ENCODE results near the gene FCN1.

FCN1 gene

DNA sequence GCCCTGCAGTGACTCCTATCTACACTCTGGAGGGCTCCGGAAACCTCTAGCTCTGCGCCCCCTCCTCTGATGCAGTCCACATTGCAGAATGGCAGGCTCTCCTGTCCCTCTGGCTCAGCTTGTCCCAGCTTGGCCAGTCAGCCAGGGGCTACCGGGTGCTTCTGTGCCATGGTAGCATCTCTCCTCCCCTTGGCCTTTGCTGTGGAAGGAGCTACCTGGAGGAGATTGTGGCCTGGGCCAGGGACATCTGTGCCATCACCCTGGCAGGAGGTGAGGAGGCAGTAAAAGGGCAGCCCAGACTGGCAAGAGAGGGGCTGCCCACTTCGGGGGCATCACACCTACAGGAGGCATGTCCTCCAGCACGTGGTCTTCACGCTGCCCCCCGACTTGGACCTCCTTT, 38.1 kb upstream of the FCN1 start:
- Histone ChIP-seq H3K27me3 (peaks cover 0 to 34% of the 10 kb centered on the region in 2 donors), H3K4me3 (no peak overlapping the region), H3K9me3 (no peaks in the 10 kb centered on the region), H3K36me3 (no peaks in the 10 kb centered on the region), H3K27ac (no peak overlapping the region), H3K4me1 (no peaks in the 10 kb centered on the region)
- intact Hi-C loops (cut with DNase I; ENCODE audit: low total_unique reads) = no loop called here
- TF ChIP-seq, protein P1, sequence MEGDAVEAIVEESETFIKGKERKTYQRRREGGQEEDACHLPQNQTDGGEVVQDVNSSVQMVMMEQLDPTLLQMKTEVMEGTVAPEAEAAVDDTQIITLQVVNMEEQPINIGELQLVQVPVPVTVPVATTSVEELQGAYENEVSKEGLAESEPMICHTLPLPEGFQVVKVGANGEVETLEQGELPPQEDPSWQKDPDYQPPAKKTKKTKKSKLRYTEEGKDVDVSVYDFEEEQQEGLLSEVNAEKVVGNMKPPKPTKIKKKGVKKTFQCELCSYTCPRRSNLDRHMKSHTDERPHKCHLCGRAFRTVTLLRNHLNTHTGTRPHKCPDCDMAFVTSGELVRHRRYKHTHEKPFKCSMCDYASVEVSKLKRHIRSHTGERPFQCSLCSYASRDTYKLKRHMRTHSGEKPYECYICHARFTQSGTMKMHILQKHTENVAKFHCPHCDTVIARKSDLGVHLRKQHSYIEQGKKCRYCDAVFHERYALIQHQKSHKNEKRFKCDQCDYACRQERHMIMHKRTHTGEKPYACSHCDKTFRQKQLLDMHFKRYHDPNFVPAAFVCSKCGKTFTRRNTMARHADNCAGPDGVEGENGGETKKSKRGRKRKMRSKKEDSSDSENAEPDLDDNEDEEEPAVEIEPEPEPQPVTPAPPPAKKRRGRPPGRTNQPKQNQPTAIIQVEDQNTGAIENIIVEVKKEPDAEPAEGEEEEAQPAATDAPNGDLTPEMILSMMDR (IDR thresholded peaks at IDR 0.05) = no peak
- peak; percentile 10 to 51 for DNase-seq

GRCh38 chr9:134955156-134955555, 37.4 kb upstream of the FCN1 start:
- Histone ChIP-seq H3K4me1 (no peaks in the 10 kb centered on the region), H3K27ac (no peak overlapping the region), H3K4me3 (no peak overlapping the region), H3K36me3 (no peaks in the 10 kb centered on the region), H3K27me3 (peaks cover 0 to 29% of the 10 kb centered on the region in 2 donors), H3K9me3 (no peaks in the 10 kb centered on the region)
- peak; percentile 18 to 21 for DNase-seq
- TF ChIP-seq, protein P1 (IDR thresholded peaks at IDR 0.05) = no peak
- intact Hi-C loops (cut with DNase I; ENCODE audit: low total_unique reads) = no loop called here

DNA sequence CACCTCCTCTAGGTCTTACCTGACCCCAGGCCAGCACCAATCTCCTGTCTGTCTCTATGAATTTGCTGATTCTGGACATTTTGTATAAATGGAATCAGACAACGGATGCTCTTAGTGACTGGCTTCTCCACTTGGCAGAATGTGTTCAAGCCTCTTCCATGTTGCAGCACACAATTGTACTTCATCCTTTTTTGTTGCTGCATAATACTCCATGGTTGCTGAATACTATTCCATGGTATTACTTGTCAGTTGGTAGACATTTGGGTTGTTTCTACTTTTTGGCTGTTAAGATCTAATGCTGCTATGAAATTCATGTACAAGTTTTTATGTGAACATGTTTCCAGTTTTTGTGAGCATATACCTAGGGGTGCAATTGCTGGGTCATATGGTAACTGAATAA, 34.3 kb upstream of the FCN1 start:
- H3K4me3 ChIP-seq = no peak overlapping the region
- peaks cover 0 to 30% of the 10 kb centered on the region in 2 donors for H3K27me3 ChIP-seq
- no peaks in the 10 kb centered on the region for H3K36me3 ChIP-seq
- H3K27ac ChIP-seq = no peak overlapping the region
- H3K4me1 ChIP-seq = no peaks in the 10 kb centered on the region
- intact Hi-C loops (cut with DNase I; ENCODE audit: low total_unique reads) = no loop called here
- no peak for DNase-seq
- no peaks in the 10 kb centered on the region for H3K9me3 ChIP-seq
- TF ChIP-seq, protein P1 (IDR thresholded peaks at IDR 0.05) = no peak

DNA sequence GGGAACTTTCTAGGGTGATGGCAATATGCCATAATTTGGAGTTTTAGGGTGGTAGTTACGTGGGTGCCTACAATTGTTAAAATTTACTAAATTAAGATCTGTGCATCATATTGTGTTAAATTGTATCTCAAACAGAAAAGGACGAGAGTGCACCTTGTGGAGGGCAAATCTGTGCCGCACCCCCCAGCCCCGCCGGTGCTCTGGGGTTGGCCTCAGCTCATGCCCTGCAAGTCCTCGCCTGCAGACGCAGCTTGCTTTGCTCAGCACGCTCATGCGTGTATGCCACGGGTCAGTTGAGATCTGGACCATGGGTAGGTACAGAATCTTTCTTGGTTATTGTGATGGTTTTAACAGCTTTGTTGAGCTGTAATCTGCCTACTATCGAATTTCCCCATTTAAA, 33.7 kb upstream of the FCN1 start:
- peaks cover 0 to 31% of the 10 kb centered on the region in 2 donors for H3K27me3 ChIP-seq
- H3K27ac ChIP-seq = no peak overlapping the region
- peak; percentile 9 to 28 for DNase-seq
- no peaks in the 10 kb centered on the region for H3K4me1 ChIP-seq
- intact Hi-C loops (cut with DNase I; ENCODE audit: low total_unique reads) = no loop called here
- H3K36me3 ChIP-seq = no peaks in the 10 kb centered on the region
- H3K4me3 ChIP-seq = no peak overlapping the region
- TF ChIP-seq, protein P1 (IDR thresholded peaks at IDR 0.05) = no peak
- H3K9me3 ChIP-seq = no peaks in the 10 kb centered on the region

DNA sequence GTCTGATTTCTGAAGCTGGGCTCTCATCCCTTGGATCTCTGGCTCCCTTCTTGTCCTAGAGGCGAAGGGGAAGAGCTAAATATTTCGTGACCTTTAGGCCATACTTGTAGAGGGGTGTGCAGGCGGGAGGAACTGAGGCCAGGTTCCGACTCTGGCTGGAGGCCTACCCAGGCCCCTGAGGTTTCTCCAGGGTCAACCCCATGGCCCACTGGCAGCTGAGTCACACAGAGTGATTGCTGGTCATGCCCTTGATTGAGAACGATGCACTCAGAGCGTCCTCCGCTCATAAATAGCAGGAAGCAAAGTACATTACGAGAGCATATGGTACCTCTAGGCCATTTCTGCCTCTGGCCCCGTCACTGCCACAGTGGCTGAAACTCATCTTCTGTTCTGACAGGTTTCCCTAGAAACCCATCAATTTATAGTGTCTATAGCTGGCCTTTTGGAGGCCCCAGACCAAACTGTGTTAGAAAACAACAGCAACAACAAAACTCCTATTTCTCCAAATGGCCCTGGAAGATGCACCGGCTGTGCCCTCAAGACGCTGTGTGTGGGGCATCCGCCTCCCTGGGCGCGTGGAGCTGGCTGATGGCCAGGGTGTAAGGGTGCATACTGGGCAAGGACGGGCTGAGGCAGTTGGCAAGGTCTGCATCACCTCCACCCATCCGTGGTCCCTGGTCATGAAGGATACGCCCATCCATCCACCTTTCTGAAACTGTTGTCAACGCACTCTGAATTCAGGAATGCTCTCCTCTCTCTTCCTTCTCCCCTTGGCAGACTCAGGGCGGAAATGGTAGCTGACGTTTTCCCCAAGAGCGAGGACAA, 32.9 kb upstream of the FCN1 start:
- H3K4me3 ChIP-seq = no peak overlapping the region
- no peaks in the 10 kb centered on the region for H3K9me3 ChIP-seq
- DNase-seq = peak in 1 of 2 donors; percentile 44
- H3K4me1 ChIP-seq = no peaks in the 10 kb centered on the region
- TF ChIP-seq, protein P1 (IDR thresholded peaks at IDR 0.05) = no peak
- no peak overlapping the region for H3K27ac ChIP-seq
- H3K27me3 ChIP-seq = peaks cover 0 to 35% of the 10 kb centered on the region in 2 donors
- H3K36me3 ChIP-seq = no peaks in the 10 kb centered on the region
- intact Hi-C loops (cut with DNase I; ENCODE audit: low total_unique reads) = no loop called here

Measured in tibial artery (tissue), 4 donors.